HG03432 (cell line): ENCODE measurements around the gene PGAM5.
A peak's percentile ranks its signal among the peaks of the same experiment; 100 is the strongest.
"Not testable (repeated sequence)": the region's sequence is repeated elsewhere in the genome, so short reads cannot be mapped to it uniquely, and the experiment has no call there.

ENCODE experiments used
- ATAC-seq: cut with Tn5 transposase; IDR thresholded peaks from one replicate; pipeline ENCODE4 v1.9.1; 2021; ENCODE audit warnings: mild to moderate bottlenecking, moderate library complexity; ENCODE audit not compliant: unreplicated experiment

PGAM5 gene

GRCh38 chr12:132741620-132742019 lies 31.0 kb downstream of the PGAM5 start:
- no peak for ATAC-seq

GRCh38 chr12:132743831-132744230 lies 33.2 kb downstream of the PGAM5 start:
- ATAC-seq: no peak

GRCh38 chr12:132746613-132747012 lies 36.0 kb downstream of the PGAM5 start:
- no peak for ATAC-seq

GRCh38 chr12:132747395-132747794 lies 36.8 kb downstream of the PGAM5 start:
- ATAC-seq: no peak

- no peak for ATAC-seq
Measured at GRCh38 chr12:132747896-132748295, 37.3 kb downstream of the PGAM5 start.

GRCh38 chr12:132748319-132748718 lies 37.7 kb downstream of the PGAM5 start:
- ATAC-seq: no peak

GRCh38 chr12:132753670-132754069 lies 43.0 kb downstream of the PGAM5 start:
- not testable (repeated sequence) for ATAC-seq

GRCh38 chr12:132754160-132754932 lies 43.7 kb downstream of the PGAM5 start:
- no peak for ATAC-seq

GRCh38 chr12:132758825-132759224 lies 48.2 kb downstream of the PGAM5 start:
- ATAC-seq: not testable (repeated sequence)

- no peak for ATAC-seq
Measured at GRCh38 chr12:132759359-132759758, 48.7 kb downstream of the PGAM5 start.

GRCh38 chr12:132761032-132761920 lies 50.6 kb downstream of the PGAM5 start, which contains the start of gene ANKLE2:
Gene ANKLE2, minus strand, starts transcription at chr12:132761832. Its CDS starts 34 bp downstream, at chr12:132761798.
- ATAC-seq: peak; percentile 29

- peak; percentile 88 for ATAC-seq
Measured at GRCh38 chr12:132761921-132762583, 51.4 kb downstream of the PGAM5 start.

- ATAC-seq: no peak
Measured at GRCh38 chr12:132764231-132764630, 53.6 kb downstream of the PGAM5 start.

GRCh38 chr12:132765361-132765760 lies 54.7 kb downstream of the PGAM5 start:
- no peak for ATAC-seq

GRCh38 chr12:132766380-132767085 lies 55.9 kb downstream of the PGAM5 start:
- ATAC-seq: no peak

GRCh38 chr12:132771126-132771838 lies 60.6 kb downstream of the PGAM5 start:
- ATAC-seq: peak; percentile 61
